KMS-11 (cell line): ENCODE measurements around the gene LYZL1.
"Not testable (repeated sequence)": the region's sequence is repeated elsewhere in the genome, so short reads cannot be mapped to it uniquely, and the experiment has no call there.

Experiments used
- H2AFZ ChIP-seq: fragments of 200-600 bp; sonication (generic); 2 replicates; pipeline ENCODE4 v1.6.1; 2016; ENCODE audit warnings: antibody characterized with exemption, mixed run types, low read depth
- H3K27ac ChIP-seq: fragments of 200-600 bp; sonication (generic); 2 replicates; pipeline ENCODE4 v1.6.1; 2016; ENCODE audit warnings: mild to moderate bottlenecking, mixed run types
- H3K27me3 ChIP-seq: fragments of 200-600 bp; sonication (generic); 2 replicates; pipeline ENCODE4 v1.6.1; 2017; ENCODE audit warnings: mild to moderate bottlenecking, low read depth, mixed run types, moderate library complexity; ENCODE audit not compliant: insufficient read depth
- H3K36me3 ChIP-seq: fragments of 200-600 bp; sonication (generic); 2 replicates; pipeline ENCODE4 v1.6.1; 2017; ENCODE audit warnings: mild to moderate bottlenecking, mixed run types; ENCODE audit not compliant: insufficient read depth
- H3K4me1 ChIP-seq: fragments of 200-600 bp; sonication (generic); 2 replicates; pipeline ENCODE4 v1.6.1; 2016; ENCODE audit warnings: mild to moderate bottlenecking, low read depth, mixed run types; ENCODE audit not compliant: poor library complexity, severe bottlenecking
- H3K4me2 ChIP-seq: fragments of 200-600 bp; sonication (generic); 2 replicates; pipeline ENCODE4 v1.7.0; 2016; ENCODE audit warnings: mild to moderate bottlenecking, mixed run types
- H3K4me3 ChIP-seq: fragments of 200-600 bp; sonication (generic); IDR thresholded peaks from 2 replicates; pipeline ENCODE4 v1.6.1; 2017; ENCODE audit warnings: low read depth, low read length, mixed read lengths; ENCODE audit not compliant: insufficient read depth
- H3K79me2 ChIP-seq: fragments of 200-600 bp; sonication (generic); 2 replicates; pipeline ENCODE4 v1.6.1; 2016; ENCODE audit warnings: low read depth, mixed run types; ENCODE audit not compliant: insufficient read depth
- H3K9ac ChIP-seq: fragments of 200-600 bp; sonication (generic); 2 replicates; pipeline ENCODE4 v1.6.1; 2016; ENCODE audit warnings: mild to moderate bottlenecking, mixed run types
- H4K20me1 ChIP-seq: fragments of 200-600 bp; sonication (generic); 2 replicates; pipeline ENCODE4 v1.6.1; 2016; ENCODE audit warnings: mild to moderate bottlenecking, mixed run types; ENCODE audit not compliant: insufficient read depth
- TF ChIP-seq, protein P1 (sequence below): fragments of 200-600 bp; sonication (generic); conservative IDR thresholded peaks from 2 replicates; pipeline ENCODE4 v1.6.1; 2017; ENCODE audit warnings: low read depth, mild to moderate bottlenecking, antibody characterized with exemption, low read length, moderate library complexity, mixed read lengths

Gene LYZL1

GRCh38 chr10:29332061-29332760 lies 43.3 kb downstream of the LYZL1 start:
- no peaks in the 10 kb centered on the region for H3K27me3 ChIP-seq
- no peak overlapping the region for H3K9ac ChIP-seq
- no peak overlapping the region for H2AFZ ChIP-seq

DNA sequence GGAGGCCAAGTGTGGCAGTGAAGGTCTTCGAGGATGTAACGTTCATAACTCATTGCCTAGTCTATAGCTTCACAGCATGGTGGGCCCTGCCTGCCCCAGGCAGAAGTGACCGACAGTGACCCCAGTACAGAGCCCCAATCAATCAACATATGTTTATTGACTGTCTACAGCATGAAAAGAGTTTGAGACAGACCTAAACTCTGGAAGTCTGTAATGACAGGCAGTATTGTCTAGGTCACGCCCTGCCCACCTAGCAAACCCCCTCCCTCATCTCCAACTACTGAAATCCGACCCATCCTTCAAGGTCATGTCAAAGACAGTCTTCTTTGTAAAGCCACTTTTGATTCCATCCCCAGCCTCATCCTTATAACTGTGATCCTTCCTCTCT lies 43.9 kb downstream of the LYZL1 start:
- Histone ChIP-seq H3K36me3 (no peaks in the 10 kb centered on the region), H3K27me3 (no peaks in the 10 kb centered on the region), H3K4me3 (no peak overlapping the region), H2AFZ (no peak overlapping the region), H3K4me2 (no peak overlapping the region), H4K20me1 (no peaks in the 10 kb centered on the region), H3K4me1 (no peaks in the 10 kb centered on the region), H3K27ac (no peak overlapping the region), H3K9ac (no peak overlapping the region), H3K79me2 (no peaks in the 10 kb centered on the region)
- TF ChIP-seq, protein P1, sequence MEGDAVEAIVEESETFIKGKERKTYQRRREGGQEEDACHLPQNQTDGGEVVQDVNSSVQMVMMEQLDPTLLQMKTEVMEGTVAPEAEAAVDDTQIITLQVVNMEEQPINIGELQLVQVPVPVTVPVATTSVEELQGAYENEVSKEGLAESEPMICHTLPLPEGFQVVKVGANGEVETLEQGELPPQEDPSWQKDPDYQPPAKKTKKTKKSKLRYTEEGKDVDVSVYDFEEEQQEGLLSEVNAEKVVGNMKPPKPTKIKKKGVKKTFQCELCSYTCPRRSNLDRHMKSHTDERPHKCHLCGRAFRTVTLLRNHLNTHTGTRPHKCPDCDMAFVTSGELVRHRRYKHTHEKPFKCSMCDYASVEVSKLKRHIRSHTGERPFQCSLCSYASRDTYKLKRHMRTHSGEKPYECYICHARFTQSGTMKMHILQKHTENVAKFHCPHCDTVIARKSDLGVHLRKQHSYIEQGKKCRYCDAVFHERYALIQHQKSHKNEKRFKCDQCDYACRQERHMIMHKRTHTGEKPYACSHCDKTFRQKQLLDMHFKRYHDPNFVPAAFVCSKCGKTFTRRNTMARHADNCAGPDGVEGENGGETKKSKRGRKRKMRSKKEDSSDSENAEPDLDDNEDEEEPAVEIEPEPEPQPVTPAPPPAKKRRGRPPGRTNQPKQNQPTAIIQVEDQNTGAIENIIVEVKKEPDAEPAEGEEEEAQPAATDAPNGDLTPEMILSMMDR = no peak

More at GRCh38 chr10:29332061-29332760, 43.3 kb downstream of the LYZL1 start:
- no peaks in the 10 kb centered on the region for H3K79me2 ChIP-seq
- H3K4me2 ChIP-seq = no peak overlapping the region
- no peak overlapping the region for H3K27ac ChIP-seq
- TF ChIP-seq, protein P1 = no peak
- H4K20me1 ChIP-seq = no peaks in the 10 kb centered on the region
- H3K4me1 ChIP-seq = no peaks in the 10 kb centered on the region
- no peak overlapping the region for H3K4me3 ChIP-seq
- H3K36me3 ChIP-seq = no peaks in the 10 kb centered on the region

GRCh38 chr10:29337526-29337925 lies 48.7 kb downstream of the LYZL1 start:
- not testable (repeated sequence) for H3K79me2 ChIP-seq, H3K27ac ChIP-seq, H3K4me2 ChIP-seq, H3K4me1 ChIP-seq, H4K20me1 ChIP-seq, H3K27me3 ChIP-seq, H3K4me3 ChIP-seq, H2AFZ ChIP-seq, H3K9ac ChIP-seq, H3K36me3 ChIP-seq

GRCh38 chr10:29343607-29344038 lies 54.8 kb downstream of the LYZL1 start:
- no peaks in the 10 kb centered on the region for H3K36me3 ChIP-seq
- no peak overlapping the region for H3K9ac ChIP-seq
- H3K79me2 ChIP-seq = no peaks in the 10 kb centered on the region
- H3K4me2 ChIP-seq = no peak overlapping the region
- no peak overlapping the region for H3K27ac ChIP-seq
- H2AFZ ChIP-seq = no peak overlapping the region
- H4K20me1 ChIP-seq = no peaks in the 10 kb centered on the region
- no peaks in the 10 kb centered on the region for H3K4me1 ChIP-seq
- no peaks in the 10 kb centered on the region for H3K27me3 ChIP-seq
- no peak overlapping the region for H3K4me3 ChIP-seq
- TF ChIP-seq, protein P1 = no peak

DNA sequence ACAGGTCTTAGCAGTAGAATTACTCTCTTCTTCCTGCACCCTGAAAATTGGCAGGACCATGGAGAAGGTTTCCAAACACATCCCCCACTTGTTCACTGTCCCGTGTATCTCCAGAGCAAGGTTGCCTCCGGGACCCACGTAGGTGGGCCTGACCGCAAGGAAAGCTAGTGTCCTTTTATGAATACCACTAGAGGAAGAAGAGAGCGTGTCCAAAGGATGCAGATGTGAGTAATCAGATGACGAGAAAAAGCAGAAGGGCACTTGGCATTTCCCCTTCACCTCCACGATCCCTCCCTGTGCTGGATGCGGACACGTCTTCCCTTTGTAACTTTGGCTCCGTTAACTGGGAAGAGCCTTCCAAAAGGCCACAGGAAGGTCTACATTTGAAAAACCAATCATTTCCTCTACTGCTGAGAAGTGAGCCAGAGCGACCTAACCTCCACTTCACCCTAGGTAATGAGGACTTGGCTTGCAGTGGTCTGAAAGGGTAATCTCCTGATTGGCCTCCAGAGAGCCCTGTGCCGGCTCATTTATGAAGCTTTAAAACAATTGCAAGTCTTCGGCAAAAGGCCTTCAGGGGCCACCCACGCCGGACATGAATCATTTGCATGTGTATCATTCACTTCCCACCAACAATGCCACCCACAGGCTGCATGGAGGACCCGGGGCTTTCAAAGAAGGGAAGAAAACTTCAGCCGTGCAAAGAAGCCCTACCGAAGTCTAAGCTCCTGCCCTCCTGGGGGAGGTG lies 55.4 kb downstream of the LYZL1 start:
- Histone ChIP-seq H3K4me1 (no peaks in the 10 kb centered on the region), H3K36me3 (no peaks in the 10 kb centered on the region), H3K4me3 (no peak overlapping the region), H3K27ac (no peak overlapping the region), H3K27me3 (no peaks in the 10 kb centered on the region), H3K79me2 (no peaks in the 10 kb centered on the region), H2AFZ (no peak overlapping the region), H3K9ac (no peak overlapping the region), H4K20me1 (no peaks in the 10 kb centered on the region), H3K4me2 (no peak overlapping the region)
- TF ChIP-seq, protein P1 = no peak
